IPS-11a (cell line): ENCODE measurements around the gene EYA2.

Experiments
- H3K4me3 ChIP-seq: one replicate; pipeline ENCODE4 v1.5.1; 2013; ENCODE audit warnings: low read depth, low read length, control low read depth

Gene EYA2

DNA sequence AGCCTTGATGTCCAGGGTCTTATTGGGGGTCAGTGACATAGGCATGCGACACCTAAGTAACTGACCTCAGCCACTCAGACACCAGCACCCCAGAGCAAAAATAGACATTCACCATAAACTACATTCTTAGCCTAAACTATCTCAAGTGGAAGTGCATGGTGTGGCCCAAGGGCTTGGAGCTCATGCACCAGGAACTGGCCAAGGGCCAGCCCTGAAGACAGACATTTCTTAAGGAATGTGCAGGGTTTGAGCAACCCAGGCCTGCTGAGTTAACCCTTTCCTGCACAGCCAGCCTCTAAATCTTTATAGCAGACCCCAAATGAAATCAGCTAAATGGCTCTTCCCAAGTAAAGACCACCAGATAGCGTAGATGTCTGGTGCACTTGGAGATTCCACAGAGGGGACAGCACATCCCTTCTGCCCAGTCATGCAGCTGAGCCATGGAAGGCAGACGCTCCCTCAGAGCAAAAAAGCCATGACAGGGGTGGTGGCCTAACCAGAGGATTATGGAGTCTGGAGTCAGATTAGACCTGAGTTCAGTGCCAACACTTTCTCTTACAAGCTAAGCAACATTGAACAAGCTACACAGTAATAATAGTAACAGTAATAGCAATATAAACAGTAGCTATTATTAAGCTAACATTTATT is 239.3 kb downstream of the EYA2 start:
- H3K4me3 ChIP-seq, result no peak overlapping the region

DNA sequence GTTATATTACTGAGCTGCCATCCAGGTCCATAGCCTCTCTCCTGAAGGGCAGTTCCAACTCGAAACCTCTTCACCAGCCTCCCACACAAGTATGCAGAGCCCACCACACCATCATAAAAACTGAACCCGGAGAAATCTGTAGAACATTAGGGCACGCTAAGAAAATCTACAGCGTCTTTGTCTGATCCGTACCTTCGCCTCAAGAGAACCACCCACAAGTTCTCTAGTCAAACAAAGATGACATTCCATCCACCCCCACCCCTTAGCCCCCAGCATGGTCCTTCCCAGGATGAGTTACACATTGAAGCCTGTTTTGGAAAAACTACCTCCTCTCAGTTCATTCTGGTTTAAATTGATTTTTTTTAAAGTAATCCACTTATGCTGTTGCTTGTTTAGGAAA is 242.1 kb downstream of the EYA2 start:
- no peak overlapping the region for H3K4me3 ChIP-seq

- no peak overlapping the region for H3K4me3 ChIP-seq
Observed at GRCh38 chr20:47137231-47137870, 242.7 kb downstream of the EYA2 start.

DNA sequence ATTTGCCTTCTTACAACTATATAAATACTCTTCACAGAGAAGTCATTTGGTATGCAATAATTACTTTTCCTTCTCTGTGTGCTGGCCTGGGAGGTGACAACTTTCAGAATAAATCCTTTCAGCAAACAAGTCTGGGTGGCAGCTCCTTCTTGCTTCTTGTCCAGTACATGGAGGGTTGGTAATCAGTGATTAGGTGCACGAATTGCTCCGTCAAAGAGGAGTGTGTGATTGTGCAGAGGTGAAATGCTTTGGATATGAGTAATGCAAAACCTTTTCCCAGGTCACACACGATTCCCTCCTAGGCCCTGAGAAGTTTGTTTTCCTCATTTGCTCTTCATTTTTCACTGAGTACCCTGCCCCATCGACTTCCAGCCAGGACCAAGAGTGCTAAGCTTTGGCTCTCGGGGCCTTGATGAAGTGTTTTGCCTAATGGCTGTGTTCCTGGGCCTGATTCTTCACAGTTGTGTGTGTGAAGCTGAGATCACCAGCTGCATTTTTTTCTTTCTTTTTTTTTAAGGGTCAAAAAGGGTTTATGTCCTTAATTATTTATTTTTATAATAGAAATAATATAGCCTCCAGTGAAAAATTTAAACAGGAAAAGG is 245.4 kb downstream of the EYA2 start:
- no peak overlapping the region for H3K4me3 ChIP-seq

DNA sequence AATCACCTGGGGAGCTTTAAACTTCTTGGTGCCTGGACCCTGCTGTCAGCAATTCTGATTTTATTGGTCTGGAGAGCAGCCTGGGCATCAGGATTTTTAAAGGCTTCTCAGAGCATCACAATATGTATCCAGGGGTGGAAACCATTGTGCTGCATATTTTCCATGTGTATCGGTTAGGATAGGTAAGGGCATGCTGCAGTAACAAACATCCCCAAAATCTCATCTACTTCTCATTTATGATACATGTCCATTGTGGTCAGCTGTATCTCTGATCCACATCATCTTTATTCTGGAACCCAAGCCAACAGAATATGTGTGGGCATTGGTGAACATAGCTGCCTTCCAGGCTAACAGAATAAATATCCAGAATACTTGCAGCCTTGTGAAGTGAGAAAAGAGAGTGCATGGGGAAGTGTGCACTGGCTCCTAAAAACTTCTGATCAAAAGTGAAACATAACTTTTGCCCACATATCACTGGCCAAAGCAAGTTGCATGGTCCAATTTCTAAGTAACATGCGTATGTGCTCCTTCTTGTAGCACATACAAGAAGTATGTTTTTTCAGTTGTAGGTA is 246.8 kb downstream of the EYA2 start:
- H3K4me3 ChIP-seq, result no peak overlapping the region

DNA sequence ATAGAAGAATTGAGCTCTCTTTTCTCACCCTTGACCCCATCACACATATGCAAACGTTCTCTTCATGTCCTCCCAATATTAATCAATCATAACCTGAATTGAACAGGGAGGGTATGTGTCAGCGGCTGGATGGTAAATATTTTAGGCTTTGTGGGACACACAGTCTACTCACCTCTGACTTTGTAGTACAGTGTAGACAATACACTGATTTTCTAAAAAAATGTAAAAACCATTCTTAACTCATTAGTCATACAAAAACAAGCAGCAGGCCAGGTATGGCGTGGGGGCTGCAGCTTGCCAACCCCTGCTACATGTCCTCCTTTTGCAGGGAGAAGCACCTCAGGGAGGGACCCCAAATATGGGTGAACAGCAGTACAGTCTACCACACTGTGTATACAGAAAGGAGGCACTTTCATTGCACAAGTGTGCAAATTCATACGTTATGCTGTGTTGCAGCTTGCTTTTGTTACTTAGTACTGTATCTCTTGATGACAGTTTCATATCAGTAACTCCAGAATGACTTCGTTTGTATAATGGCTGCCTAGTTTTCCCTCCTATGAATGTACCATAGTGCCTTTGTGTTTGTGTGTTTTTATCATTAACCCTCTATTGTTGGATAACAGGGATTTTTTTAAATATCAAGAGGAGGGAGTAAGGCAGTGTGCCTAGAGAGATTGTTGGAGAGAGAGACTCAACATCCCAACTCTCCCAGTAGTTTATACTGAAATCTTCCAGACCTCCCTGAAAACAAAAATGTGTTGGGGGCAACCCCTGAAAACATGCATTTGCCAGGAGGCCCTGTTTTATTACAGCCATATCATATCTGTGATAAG is 247.5 kb downstream of the EYA2 start:
- no peak overlapping the region for H3K4me3 ChIP-seq

DNA sequence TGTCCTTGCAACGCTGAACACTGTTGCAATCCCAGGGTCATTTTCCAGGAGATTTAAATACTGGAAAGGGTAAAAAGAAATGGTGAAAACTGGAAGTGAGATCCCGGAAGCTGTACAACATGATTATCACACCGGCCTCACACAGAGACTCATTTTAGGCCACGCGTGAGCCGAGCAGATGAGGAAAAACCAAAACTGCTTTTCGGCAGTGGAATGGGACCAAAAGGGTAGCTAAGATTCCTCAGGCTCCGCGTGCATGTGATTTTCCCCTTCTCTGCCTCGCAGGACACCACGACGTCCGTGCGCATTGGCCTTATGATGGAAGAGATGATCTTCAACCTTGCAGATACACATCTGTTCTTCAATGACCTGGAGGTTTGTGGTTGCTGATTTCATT is 248.1 kb downstream of the EYA2 start:
- no peak overlapping the region for H3K4me3 ChIP-seq

DNA sequence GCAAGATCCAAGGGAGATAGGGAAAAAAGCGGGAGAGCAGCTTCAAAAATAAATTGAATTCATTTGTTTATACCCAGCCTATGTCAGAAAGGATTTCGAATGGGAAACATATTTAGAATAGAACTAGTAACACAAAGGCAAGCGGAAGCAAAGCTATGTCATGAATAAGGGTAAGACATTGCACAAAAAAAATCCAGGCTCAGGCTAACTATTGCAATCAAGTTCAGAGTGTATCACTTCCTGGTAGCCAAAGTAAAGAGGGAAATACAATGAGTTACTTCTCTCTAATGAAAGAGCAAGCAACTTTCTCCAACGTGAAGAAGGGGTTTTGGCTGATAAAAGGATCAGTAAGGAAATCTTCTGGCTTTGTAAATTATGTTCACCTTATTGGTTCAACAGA is 249.0 kb downstream of the EYA2 start:
- H3K4me3 ChIP-seq, result no peak overlapping the region

GRCh38 chr20:47144463-47144862 is 249.8 kb downstream of the EYA2 start:
- no peak overlapping the region for H3K4me3 ChIP-seq

GRCh38 chr20:47146686-47147085 is 252.0 kb downstream of the EYA2 start:
- H3K4me3 ChIP-seq, result no peak overlapping the region

DNA sequence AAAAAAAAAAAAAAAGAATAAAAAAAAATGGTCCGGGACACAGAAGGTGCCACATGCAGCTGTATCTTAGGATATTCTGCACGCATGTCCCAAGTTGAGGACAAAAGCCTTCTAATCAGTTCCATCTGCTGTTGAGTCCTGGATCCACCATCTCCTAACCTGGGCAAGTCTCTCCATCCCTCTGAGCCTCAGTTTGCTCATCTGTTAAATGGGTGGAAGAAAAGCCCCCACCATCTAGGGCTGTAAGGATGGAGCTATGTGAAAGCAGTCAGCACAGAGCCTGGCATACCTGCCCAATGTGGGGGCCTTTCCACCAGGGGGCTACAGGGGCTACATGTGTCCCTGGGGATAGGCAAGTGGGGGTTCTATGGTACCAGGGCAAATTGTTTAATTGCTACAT is 253.4 kb downstream of the EYA2 start:
- no peak overlapping the region for H3K4me3 ChIP-seq

- H3K4me3 ChIP-seq, result no peak overlapping the region
Observed at GRCh38 chr20:47149939-47150338, 255.3 kb downstream of the EYA2 start.

GRCh38 chr20:47150403-47151152 is 255.9 kb downstream of the EYA2 start:
- no peak overlapping the region for H3K4me3 ChIP-seq

DNA sequence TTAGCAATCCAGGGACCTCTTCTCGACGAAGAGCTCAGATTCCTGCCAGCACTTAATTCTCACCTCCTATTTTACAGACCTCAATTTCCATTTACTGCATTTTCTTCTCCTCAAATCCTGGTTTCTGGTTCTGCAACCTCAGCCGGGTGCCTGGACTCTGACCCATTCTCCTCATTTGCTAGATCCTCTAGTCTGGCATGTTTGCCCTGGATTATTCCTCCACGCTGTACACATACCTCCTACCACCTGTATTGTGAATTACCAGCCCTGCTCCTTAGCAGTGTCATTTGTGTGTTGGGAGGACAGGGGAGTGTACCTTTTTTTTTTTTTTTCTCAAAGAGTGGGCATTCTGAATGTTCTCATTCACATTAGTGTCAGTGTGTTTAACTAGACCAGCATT is 257.4 kb downstream of the EYA2 start:
- H3K4me3 ChIP-seq, result no peak overlapping the region

DNA sequence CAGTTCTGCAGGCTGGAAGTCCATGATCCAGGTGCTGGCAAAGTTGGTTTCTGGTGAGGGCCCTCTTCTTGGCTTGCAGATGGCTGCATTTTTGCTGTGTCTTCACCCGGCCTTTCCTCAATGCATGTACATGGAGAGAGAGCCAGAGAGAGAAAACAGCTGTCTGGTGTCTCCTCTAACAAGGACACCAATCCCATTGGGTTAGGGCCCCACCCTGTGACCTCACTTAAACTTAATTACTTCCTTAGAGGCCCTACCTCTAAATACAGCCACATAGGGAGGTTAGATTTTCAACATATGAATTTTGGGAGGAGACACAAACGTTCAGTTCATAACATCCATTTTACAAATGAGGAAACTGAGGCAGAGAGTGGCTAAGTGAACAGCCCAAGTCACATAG is 259.4 kb downstream of the EYA2 start:
- H3K4me3 ChIP-seq, result no peak overlapping the region

DNA sequence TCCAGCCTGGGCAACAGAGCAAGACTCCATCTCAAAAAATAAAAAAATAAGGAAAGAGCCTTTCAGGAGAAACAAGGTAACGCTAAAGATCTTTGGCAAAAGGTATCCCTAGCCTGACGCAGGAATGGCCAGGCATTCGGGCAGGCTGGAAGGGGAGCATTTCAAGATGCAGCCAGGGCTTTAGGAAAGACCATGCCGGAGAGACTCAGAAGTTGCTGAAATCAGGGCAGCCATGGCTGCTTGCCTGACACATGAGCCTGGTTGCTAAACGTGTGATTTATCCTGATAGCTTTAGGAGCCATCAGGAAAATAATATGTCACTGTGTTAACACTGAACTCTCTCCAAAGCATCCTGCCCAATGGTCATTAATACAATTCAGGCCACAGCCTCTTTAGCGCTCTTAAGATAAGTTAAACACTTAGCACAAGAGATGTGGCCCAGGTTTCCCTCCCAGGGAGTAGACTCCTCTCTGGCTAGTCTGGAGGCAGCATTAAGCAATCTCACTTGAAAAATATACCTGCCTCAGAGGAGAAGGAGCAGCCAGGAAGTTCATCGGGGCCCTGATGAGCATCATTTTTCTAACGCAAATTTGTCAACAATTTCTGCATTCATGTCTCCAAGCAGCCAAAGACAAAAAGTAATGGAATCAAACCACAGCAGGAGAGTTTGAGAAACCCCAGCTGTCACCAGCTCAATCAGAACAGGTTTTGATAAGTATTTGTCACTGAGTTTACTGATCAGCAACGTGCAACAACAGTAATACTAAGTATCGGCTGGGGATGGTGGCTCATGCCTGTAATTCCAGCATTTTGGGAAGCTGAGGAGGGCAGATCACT is 261.9 kb downstream of the EYA2 start:
- H3K4me3 ChIP-seq, result no peak overlapping the region

DNA sequence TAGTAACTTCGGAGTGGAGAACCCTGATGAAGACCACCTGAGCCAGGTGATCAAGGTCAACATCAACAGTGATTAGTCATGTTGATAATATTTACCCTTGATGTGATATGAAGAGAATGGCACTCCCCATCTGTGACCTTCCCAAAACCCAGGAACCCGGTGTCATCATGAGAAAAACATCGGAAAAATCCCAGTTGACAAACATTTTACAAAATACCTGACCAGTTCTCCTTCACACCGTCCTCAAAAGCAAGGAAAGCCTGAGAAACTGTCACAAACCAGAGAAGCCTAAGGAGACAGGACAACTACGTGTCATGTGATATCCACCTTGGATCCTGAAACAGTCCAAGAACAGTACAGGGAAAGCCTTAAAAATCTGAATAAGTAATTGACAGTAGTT is 264.5 kb downstream of the EYA2 start:
- no peak overlapping the region for H3K4me3 ChIP-seq

- H3K4me3 ChIP-seq, result no peak overlapping the region
Observed at GRCh38 chr20:47160240-47160639, 265.6 kb downstream of the EYA2 start.

- H3K4me3 ChIP-seq, result no peak overlapping the region
Observed at GRCh38 chr20:47160992-47161391, 266.3 kb downstream of the EYA2 start.

DNA sequence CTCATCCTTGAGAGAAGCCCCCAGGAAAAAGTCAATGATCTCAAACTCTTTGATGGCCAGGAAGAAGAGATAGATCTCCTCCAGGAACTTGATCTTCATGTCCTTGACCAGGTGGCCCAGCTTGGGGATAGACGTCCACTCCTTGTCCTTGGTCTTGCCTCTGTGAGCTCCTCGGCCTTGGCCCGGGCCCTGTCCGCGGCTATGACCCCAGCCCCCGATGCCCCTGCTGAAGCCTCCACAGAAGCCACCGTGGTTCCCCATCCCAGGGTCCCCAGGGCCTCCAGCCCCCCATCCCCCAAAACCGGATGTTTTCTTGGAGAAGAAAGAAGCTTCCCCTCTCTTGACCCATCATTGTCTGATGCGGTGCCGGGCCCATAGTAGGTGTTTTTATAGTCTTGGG is 266.8 kb downstream of the EYA2 start:
- no peak overlapping the region for H3K4me3 ChIP-seq
